HG03571 (cell line): Measurements from ENCODE around the gene CSF2.

Experiments used
- ATAC-seq: cut with Tn5 transposase; IDR thresholded peaks from one replicate; pipeline ENCODE4 v1.9.1; 2021; ENCODE audit not compliant: unreplicated experiment

The CSF2 gene

GRCh38 chr5:132067941-132068808, 5.4 kb upstream of the CSF2 start:
- no peak for ATAC-seq

- ATAC-seq: no peak
Measured at GRCh38 chr5:132069561-132069960, 4.0 kb upstream of the CSF2 start.

DNA sequence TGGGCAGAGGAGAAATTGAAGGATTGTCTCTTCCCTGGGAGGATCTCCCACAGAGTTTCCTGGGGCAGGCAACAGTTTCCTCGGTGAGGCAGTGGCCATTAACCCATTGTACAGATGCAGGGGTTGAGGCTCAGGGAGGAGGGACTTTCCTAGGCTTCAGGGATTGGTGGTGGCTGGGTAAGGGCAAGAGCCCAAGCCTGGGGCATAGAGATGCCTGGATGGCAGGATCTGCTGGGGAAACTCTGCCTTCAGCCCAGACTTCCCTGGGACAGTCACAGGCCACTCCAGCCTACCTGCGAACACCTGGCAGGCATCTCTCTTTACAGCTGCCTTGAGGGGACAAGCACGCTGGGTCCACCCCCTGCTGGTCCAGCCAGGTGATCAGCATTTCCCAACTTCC, 3.6 kb upstream of the CSF2 start:
- ATAC-seq: no peak

DNA sequence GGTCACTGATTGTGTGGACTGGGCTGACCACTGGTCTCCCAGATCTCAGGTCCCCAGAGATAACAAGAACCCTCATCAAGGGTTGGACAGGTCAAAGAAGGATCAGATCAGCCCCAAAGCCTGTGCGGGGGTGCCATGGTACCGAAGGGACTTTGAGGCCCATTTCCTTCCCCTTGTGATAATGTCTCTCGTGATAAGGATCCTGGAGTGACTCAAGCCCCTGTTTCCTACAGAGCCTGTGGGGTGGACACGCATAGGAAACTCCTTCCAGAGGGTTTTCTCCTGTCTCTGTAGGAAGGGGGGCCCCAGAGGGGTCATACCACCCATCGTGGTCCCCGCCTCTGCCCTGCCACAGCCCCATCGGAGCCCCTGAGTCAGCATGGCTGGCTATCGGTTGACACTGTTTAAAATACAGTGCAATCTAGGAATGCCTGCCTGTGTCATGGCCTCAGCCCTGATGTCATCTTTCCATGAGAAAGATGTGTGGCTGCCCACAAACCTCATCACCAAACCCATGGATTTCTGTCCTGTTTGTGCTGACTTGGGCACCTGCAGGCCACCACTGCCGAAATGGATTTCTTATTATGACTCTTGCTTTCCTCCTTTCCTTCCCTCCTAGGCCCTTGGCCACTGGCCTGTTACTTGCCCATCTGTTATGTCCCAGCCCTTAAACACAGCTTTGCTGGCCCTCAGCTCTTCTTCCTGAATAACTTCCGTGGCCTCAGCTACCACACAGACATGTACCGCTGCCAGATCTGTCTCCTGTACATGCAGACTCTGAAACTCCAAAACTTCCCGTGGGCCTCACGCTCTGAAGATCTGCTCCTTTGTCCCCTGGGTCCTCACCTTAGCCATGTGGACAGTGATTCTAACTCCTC, 2.9 kb upstream of the CSF2 start:
- ATAC-seq: no peak

GRCh38 chr5:132071338-132071707, 2.3 kb upstream of the CSF2 start:
- no peak for ATAC-seq

GRCh38 chr5:132072070-132072469, 1.5 kb upstream of the CSF2 start:
- ATAC-seq: no peak

DNA sequence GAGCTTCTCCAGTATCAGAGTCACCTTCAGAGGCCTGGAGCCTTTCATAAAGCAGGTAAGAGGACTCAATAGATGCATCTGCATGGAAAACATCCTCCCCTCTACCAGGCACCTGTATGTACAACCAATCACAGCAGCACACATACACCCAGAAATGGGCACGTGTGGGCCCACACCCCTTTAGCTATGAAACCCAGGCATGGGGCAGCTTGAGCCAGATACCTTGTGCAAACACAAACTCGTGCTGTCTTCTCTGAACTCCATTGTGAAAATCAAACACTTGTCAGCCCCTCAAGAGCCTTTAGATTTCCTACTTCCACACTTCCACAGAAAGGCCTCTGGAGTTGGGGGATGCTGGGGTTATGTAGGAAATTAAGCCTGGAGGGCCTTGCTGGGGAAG, 1.1 kb upstream of the CSF2 start:
- ATAC-seq: no peak

GRCh38 chr5:132074091-132074771, 642 bp downstream of the CSF2 start:
- ATAC-seq: no peak

- ATAC-seq: no peak
Measured at GRCh38 chr5:132074772-132075718, 1.5 kb downstream of the CSF2 start.

GRCh38 chr5:132075719-132076077, 2.1 kb downstream of the CSF2 start:
- no peak for ATAC-seq

GRCh38 chr5:132076202-132076830, 2.7 kb downstream of the CSF2 start:
- no peak for ATAC-seq

DNA sequence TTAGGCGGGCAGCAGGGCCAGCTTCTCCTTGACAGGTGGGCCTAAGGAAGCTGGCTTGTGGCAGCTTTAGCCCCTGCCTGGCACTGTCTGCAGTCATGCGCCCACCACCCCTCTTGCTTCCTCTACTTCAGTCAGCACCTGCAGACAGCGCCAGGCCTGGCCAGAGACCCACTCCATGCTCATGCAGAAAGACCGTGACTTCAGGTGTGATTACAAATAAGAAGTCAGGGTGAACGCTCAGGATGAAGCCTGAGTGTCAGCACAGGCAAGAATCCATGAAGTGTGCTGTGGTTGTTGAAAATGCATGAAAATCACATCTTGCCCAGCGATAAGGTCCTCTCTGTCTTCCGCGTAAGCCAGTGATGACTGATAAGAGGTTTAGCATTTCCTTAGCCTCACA, 3.4 kb downstream of the CSF2 start:
- ATAC-seq: no peak

- no peak for ATAC-seq
Measured at GRCh38 chr5:132079081-132079480, 5.5 kb downstream of the CSF2 start.

- ATAC-seq: no peak
Measured at GRCh38 chr5:132079619-132080018, 6.0 kb downstream of the CSF2 start.

DNA sequence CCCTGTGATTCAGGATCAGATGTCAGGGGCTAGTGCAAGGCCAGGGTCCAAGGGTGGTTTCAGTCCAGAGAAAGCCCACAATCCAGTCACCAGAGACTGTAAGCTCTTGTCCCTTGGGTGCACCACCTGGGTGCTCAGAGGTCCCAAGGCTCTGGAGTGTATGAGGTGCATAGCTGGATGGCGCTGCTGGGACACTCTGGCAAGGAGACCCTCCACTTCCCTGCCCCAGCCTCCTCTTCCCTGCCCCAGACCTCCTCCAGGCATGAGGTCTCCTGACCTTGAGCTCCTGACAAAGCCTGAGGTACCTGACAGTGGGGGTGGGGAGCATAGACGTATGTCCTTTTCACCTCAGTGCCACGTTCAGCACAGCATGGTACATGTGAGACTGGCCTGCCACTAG, 7.0 kb downstream of the CSF2 start:
- ATAC-seq: no peak

GRCh38 chr5:132081458-132081857, 7.9 kb downstream of the CSF2 start:
- no peak for ATAC-seq

DNA sequence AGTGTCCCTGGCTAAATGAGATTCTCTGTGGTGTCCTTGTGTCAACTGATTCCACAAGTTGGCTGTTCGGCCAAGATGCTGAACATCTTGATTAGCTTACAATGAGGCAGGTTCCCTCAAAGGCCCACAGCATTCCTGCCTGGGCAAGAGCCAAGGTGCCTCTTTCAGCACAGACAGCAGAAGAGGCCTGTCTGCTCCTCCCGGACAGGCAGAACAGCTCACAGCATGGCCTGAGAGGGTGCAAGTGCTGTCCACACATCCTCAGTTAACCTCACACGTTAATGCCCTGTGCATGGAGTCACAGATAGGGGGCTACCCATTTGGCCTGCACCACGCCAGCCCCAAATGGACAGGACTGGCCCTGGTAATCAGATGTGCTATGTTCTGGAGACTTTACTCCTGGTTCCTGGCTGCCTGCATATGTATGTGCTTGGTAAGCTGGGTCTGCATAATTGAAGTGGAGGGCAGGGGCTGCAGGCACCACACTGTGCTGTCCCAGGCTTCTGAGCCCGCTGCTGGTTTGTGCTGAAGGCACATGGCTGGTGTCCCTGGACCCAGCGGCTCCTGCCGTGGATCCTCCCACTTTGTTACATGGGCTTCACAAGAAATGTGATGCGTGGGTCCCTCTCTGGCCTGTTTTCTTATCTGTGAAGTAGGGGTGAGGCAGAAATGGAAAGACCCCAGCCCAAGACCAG, 8.9 kb downstream of the CSF2 start:
- ATAC-seq: no peak

- ATAC-seq: no peak
Measured at GRCh38 chr5:132083071-132083678, 9.6 kb downstream of the CSF2 start.

DNA sequence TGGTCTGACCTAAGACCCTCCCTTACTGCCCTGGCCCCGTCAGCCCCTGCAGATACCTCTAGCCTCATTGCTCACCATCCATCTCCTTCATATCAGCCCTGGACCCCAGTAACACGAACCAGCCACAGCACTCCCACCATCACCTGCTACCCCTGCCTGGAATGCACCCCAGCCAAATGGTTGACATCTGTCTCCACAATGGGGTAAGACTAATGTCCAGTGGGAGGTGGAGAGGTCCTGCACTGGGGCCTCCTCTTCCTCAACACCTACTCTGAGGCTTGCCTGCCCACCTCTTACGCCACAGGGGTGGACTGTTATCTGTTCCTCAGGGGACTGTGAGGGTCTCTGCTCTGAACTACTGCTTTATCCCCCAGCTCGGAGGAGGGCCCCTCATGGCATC, 12.1 kb downstream of the CSF2 start:
- ATAC-seq: no peak
